ENCODE results near the gene HDAC4. TPM values are rescaled to one million over a fixed set of nuclear protein-coding genes. Genes with fewer than 3 reads are reported as not detected.
A peak's percentile ranks its signal among the peaks of the same experiment; 100 is the strongest.

HDAC4 gene
- total and polyA plus RNA-seq, 7 donors, result 7.9 to 329 (median 129) TPM

DNA sequence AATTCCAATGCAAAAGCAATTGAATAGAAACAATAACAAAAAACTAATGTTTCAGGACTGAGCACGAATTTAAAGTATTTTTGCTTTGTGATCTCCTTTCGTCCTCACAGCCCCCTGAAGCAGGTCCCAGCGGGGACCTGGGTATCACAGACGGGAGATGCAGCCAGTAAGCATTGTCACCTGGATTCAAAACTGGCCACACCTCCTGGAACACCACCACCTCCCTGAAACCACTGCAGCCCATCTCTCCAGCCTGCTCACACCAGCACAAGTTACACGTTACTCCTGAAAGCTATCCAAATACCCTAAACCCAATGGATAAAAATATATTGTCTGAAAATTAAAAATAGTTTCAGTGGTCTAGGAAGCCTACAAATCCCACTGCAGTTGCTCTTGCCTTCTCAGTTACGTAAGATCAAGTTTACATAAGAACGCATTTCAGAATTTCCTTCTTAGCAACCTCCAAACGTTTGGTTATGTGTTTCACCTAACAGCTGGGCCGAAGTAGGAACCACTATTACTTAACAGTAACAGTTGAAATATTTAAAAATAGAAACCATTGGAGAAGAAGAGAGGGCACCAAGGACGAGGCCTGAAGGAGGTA, 178.0 kb downstream of the HDAC4 start:
- Histone ChIP-seq H3K27me3 (ENCODE audit: insufficient read depth in 3 of 3, low read length in 2 of 3) (no peaks in the 10 kb centered on the region), H3K27ac (peak overlapping the region; percentile 88), H3K4me3 (peak overlapping the region; percentile 43), H3K36me3 (ENCODE audit: insufficient read depth in 1 of 2, low read depth in 1 of 2) (no peaks in the 10 kb centered on the region), H3K9me3 (no peaks in the 10 kb centered on the region), H3K4me1 (peaks cover 83% of the 10 kb centered on the region)
- DNase-seq (no peak), ATAC-seq (peak; percentile 33 to 58 (median 46))
- intact Hi-C loops (cut with DNase I), result no loop called here
- 21 to 41% (median 26%) methylated on average over 10 of the region's 10 CpGs for WGBS, 3 donors
- no peak for TF ChIP-seq CTCF (IDR thresholded peaks at IDR 0.05)

DNA sequence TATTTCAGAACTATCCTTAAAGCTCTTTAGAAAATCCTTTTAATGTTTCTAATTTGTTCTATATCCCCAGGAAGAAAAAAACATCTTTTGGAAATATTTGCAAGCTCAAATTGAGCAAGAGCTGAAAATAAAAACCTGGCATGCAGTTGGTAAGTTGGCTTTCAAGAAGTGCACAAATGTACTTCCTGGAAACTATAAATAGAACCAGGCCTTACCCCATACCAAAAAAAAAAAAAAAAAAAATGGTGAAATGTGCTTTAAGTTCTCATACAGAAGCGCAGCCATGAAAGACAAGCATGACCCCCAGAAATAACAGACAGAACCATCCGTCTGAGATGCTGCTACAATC, 178.5 kb downstream of the HDAC4 start:
- Histone ChIP-seq H3K4me3 (peak overlapping the region; percentile 43), H3K4me1 (peaks cover 83% of the 10 kb centered on the region), H3K27me3 (ENCODE audit: insufficient read depth in 3 of 3, low read length in 2 of 3) (no peaks in the 10 kb centered on the region), H3K27ac (peak overlapping the region; percentile 88), H3K9me3 (no peaks in the 10 kb centered on the region), H3K36me3 (ENCODE audit: insufficient read depth in 1 of 2, low read depth in 1 of 2) (no peaks in the 10 kb centered on the region)
- 23 to 51% (median 30%) methylated on average over 2 of the region's 2 CpGs for WGBS, 3 donors
- intact Hi-C loops (cut with DNase I), result no loop called here
- peak in 3 of 4 donors; percentile 42 to 65 (median 50) for ATAC-seq
- DNase-seq, result no peak
- no peak for TF ChIP-seq CTCF (IDR thresholded peaks at IDR 0.05)

- H3K27ac ChIP-seq, result peak overlapping the region; percentile 88
- no peak for TF ChIP-seq CTCF (IDR thresholded peaks at IDR 0.05)
- no peak for DNase-seq
- no peaks in the 10 kb centered on the region for H3K27me3 ChIP-seq (ENCODE audit: insufficient read depth in 3 of 3, low read length in 2 of 3)
- no peaks in the 10 kb centered on the region for H3K36me3 ChIP-seq (ENCODE audit: insufficient read depth in 1 of 2, low read depth in 1 of 2)
- intact Hi-C loops (cut with DNase I), result no loop called here
- no peak for ATAC-seq
- H3K4me3 ChIP-seq, result no peak overlapping the region
- WGBS, 3 donors, result 84 to 93% (median 92%) methylated on average over 15 of the region's 15 CpGs
- H3K9me3 ChIP-seq, result no peaks in the 10 kb centered on the region
- peaks cover 82% of the 10 kb centered on the region for H3K4me1 ChIP-seq
These were observed 179.8 kb downstream of the HDAC4 start for GRCh38 chr2:239220981-239221396.

GRCh38 chr2:239220341-239220740, 180.5 kb downstream of the HDAC4 start:
- Histone ChIP-seq H3K36me3 (ENCODE audit: insufficient read depth in 1 of 2, low read depth in 1 of 2) (no peaks in the 10 kb centered on the region), H3K27ac (peak overlapping the region; percentile 88), H3K4me1 (peaks cover 81% of the 10 kb centered on the region), H3K9me3 (no peaks in the 10 kb centered on the region), H3K4me3 (no peak overlapping the region), H3K27me3 (ENCODE audit: insufficient read depth in 3 of 3, low read length in 2 of 3) (no peaks in the 10 kb centered on the region)
- no peak for TF ChIP-seq CTCF (IDR thresholded peaks at IDR 0.05)
- WGBS, 3 donors, result 80 to 89% (median 84%) methylated on average over 9 of the region's 9 CpGs
- intact Hi-C loops (cut with DNase I), result no loop called here
- no peak for DNase-seq
- ATAC-seq, result no peak

All from psoas muscle (tissue), 8 donors.